GM12873 (cell line): ENCODE results near the gene SYK.

Source experiments
- TF ChIP-seq, protein P1 (sequence below): IDR thresholded peaks from 2 replicates; pipeline ENCODE4 v1.5.1; 2012; ENCODE audit warnings: low read depth, mild to moderate bottlenecking, moderate library complexity, low read length, control low read depth; ENCODE audit not compliant: insufficient read depth; ENCODE audit errors: missing control alignments

The SYK gene

DNA sequence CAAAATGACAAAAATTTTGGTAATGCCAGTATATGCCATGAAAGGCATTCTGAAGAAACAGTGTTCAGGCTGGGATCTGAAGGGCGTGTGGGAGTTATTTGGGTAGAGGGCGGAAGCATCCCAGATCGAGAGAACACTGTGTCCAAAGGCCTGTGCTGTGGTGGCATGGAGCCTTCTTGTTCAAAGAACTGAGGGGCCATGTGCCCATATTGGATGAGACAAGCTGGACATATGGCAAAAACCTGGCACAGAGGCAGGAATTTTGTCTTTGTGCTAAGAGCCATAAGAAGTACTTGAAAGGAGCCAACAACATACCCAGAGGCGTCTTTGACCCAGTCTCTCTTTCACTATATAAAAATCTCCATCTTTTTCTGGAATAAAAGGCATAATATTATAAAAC is 128.0 kb downstream of the SYK start:
- TF ChIP-seq, protein P1, sequence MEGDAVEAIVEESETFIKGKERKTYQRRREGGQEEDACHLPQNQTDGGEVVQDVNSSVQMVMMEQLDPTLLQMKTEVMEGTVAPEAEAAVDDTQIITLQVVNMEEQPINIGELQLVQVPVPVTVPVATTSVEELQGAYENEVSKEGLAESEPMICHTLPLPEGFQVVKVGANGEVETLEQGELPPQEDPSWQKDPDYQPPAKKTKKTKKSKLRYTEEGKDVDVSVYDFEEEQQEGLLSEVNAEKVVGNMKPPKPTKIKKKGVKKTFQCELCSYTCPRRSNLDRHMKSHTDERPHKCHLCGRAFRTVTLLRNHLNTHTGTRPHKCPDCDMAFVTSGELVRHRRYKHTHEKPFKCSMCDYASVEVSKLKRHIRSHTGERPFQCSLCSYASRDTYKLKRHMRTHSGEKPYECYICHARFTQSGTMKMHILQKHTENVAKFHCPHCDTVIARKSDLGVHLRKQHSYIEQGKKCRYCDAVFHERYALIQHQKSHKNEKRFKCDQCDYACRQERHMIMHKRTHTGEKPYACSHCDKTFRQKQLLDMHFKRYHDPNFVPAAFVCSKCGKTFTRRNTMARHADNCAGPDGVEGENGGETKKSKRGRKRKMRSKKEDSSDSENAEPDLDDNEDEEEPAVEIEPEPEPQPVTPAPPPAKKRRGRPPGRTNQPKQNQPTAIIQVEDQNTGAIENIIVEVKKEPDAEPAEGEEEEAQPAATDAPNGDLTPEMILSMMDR, result no peak

DNA sequence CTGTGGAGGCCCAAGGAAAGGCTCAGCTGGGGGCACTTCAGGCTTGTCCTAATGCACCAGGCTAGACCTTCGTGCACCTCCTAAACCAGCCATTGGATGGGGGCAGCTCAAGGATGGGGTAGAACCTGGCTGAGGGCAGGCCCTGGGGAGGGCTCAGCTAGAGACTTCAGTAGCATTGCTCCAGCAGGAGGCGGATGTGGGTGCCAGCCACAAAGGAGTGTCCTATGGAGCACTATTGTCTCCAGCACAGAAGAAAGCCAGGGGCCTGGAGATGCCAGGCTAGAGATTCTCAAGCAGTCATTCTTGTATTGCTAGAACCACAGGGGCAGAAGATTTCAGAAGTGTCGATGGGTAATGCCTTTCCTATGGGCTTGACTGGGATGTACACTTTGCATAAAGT is 131.8 kb downstream of the SYK start:
- TF ChIP-seq, protein P1, result no peak

GRCh38 chr9:90939351-90939750 is 137.7 kb downstream of the SYK start:
- TF ChIP-seq, protein P1, result no peak

DNA sequence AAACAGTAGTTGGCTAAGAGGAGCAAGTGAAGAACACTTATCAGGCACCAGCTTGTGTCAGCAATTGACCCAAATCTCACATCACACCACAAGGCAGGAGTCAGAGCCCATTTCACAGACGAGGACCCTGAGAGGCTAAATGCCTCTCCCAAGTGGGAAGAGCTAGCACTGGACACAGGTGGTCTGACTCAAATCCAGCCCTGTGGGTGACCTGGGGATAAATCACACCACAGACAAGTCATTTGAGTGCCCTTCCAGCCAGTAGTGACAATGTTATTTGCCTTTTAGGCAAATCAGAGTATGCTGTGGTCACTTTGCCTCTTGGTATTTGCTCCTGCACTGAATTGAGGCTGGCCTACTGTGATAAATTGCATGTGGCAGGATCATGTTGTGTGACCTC is 138.7 kb downstream of the SYK start:
- TF ChIP-seq, protein P1, result no peak

- TF ChIP-seq, protein P1, result no peak
These were observed 140.0 kb downstream of the SYK start for GRCh38 chr9:90941661-90942060.

DNA sequence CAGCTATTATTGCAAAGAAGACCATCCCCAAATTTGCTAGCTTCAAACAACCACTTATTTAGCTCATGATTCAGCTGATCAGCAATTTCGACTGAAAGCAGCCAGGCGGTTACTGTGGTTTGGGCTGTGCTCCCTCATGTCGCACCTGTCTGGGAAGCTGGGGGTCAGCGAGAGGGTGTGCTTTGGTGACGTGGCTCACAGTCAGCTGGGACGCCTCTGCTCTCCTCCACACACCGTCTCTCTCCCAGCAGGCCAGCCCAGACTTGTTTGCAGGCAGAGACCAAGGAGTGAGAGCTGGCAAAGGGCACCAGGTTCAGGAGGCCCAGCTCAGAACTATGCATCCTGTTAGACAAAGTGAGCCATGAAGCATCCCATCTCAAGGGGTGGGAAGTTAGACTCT is 140.9 kb downstream of the SYK start:
- TF ChIP-seq, protein P1, result no peak

GRCh38 chr9:90943341-90943740 is 141.7 kb downstream of the SYK start:
- TF ChIP-seq, protein P1, result no peak

DNA sequence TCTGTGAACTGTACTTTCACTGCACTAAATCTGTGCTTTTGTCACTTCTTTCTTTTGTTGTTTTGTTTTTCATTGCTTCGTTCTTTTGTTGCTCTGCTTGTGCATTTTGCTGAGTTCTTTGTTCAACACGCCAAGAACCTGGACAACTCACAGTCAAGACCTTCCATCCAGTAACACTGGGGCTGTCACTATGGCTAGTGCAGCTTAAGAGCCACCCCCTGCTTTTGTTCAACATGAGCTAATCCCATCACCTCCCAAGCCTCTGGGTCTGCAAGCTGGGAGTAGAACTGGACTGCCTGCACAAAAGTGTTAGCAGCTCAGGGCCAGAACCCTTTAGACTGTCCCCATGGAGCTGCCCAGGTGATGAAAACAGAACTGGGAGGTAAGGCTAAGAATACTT is 143.7 kb downstream of the SYK start:
- TF ChIP-seq, protein P1, result no peak
